Type B pancreatic cell (in vitro differentiated cells): ENCODE measurements around the gene PDLIM5. TPM values are rescaled to one million over a fixed set of nuclear protein-coding genes. Genes with fewer than 3 reads are reported as not detected.
"Not testable (repeated sequence)": the region's sequence is repeated elsewhere in the genome, so short reads cannot be mapped to it uniquely, and the experiment has no call there.

ENCODE experiments used
- DNase-seq: peaks from one replicate; pipeline ENCODE4 v3.0.0; 2021; ENCODE audit warnings: mixed read lengths; ENCODE audit not compliant: unreplicated experiment; ENCODE audit errors: extremely low spot score
- H3K27ac Mint-ChIP-seq: 2 replicates; pipeline ENCODE4 v1.8.0; 2021; ENCODE audit warnings: mild to moderate bottlenecking, mixed read lengths
- H3K27me3 Mint-ChIP-seq: 2 replicates; pipeline ENCODE4 v1.8.0; 2021; ENCODE audit warnings: mixed read lengths
- H3K36me3 Mint-ChIP-seq: 2 replicates; pipeline ENCODE4 v1.8.0; 2021; ENCODE audit warnings: mixed read lengths
- H3K4me1 Mint-ChIP-seq: one replicate; pipeline ENCODE4 v1.8.0; 2021; ENCODE audit warnings: mixed read lengths; ENCODE audit not compliant: unreplicated experiment
- H3K4me3 Mint-ChIP-seq: 2 replicates; pipeline ENCODE4 v1.8.0; 2021; ENCODE audit warnings: mild to moderate bottlenecking, mixed read lengths
- H3K9me3 Mint-ChIP-seq: 2 replicates; pipeline ENCODE4 v1.8.0; 2021; ENCODE audit warnings: mixed read lengths
- CTCF ChIP-seq: fragments of 200-600 bp; sonication (generic); conservative IDR thresholded peaks from 2 replicates; pipeline ENCODE4 v1.5.0; 2021; ENCODE audit warnings: antibody characterized with exemption, mild to moderate bottlenecking
- total RNA-seq: library from RNA; stranded (reverse); gene quantifications from 2 replicates; pipeline ENCODE4 v1.2.1, GENCODE V29; 2021; ENCODE audit warnings: low replicate concordance

Gene PDLIM5
- total RNA-seq, 1 donor from 2014 or later, result 76.7 TPM

GRCh38 chr4:94469221-94469784 lies 17.6 kb downstream of the PDLIM5 start:
- no peak for DNase-seq
- H3K36me3 Mint-ChIP-seq, result peaks cover 20% of the 10 kb centered on the region
- H3K27me3 Mint-ChIP-seq, result no peaks in the 10 kb centered on the region
- peaks cover 24% of the 10 kb centered on the region for H3K4me1 Mint-ChIP-seq
- peaks cover 4% of the 10 kb centered on the region for H3K9me3 Mint-ChIP-seq
- H3K4me3 Mint-ChIP-seq, result no peak overlapping the region
- no peak for TF ChIP-seq CTCF
- H3K27ac Mint-ChIP-seq, result no peak overlapping the region

GRCh38 chr4:94470132-94470531 lies 18.4 kb downstream of the PDLIM5 start:
- H3K27me3 Mint-ChIP-seq, result no peaks in the 10 kb centered on the region
- TF ChIP-seq CTCF, result no peak

GRCh38 chr4:94470782-94471181 lies 19.0 kb downstream of the PDLIM5 start:
- H3K9me3 Mint-ChIP-seq, result not testable (repeated sequence)

More at GRCh38 chr4:94470132-94470531, 18.4 kb downstream of the PDLIM5 start:
- H3K36me3 Mint-ChIP-seq, result peaks cover 20% of the 10 kb centered on the region
- peaks cover 24% of the 10 kb centered on the region for H3K4me1 Mint-ChIP-seq
- no peak overlapping the region for H3K4me3 Mint-ChIP-seq
- no peak overlapping the region for H3K27ac Mint-ChIP-seq
- peaks cover 4% of the 10 kb centered on the region for H3K9me3 Mint-ChIP-seq
- DNase-seq, result no peak

GRCh38 chr4:94472056-94472826 lies 20.5 kb downstream of the PDLIM5 start:
- TF ChIP-seq CTCF, result no peak
- no peak for DNase-seq
- peaks cover 19% of the 10 kb centered on the region for H3K4me1 Mint-ChIP-seq
- H3K4me3 Mint-ChIP-seq, result no peak overlapping the region
- H3K27ac Mint-ChIP-seq, result no peak overlapping the region
- H3K9me3 Mint-ChIP-seq, result peaks cover 4% of the 10 kb centered on the region
- no peaks in the 10 kb centered on the region for H3K27me3 Mint-ChIP-seq
- H3K36me3 Mint-ChIP-seq, result peaks cover 20% of the 10 kb centered on the region

More at GRCh38 chr4:94470782-94471181, 19.0 kb downstream of the PDLIM5 start:
- peaks cover 24% of the 10 kb centered on the region for H3K4me1 Mint-ChIP-seq
- peaks cover 20% of the 10 kb centered on the region for H3K36me3 Mint-ChIP-seq
- H3K27ac Mint-ChIP-seq, H3K27me3 Mint-ChIP-seq, H3K4me3 Mint-ChIP-seq, DNase-seq: not testable (repeated sequence)

- peaks cover 9% of the 10 kb centered on the region for H3K4me1 Mint-ChIP-seq
- no peak overlapping the region for H3K4me3 Mint-ChIP-seq
- H3K27me3 Mint-ChIP-seq, result no peaks in the 10 kb centered on the region
- no peak for DNase-seq
- no peaks in the 10 kb centered on the region for H3K9me3 Mint-ChIP-seq
- no peak for TF ChIP-seq CTCF
- H3K36me3 Mint-ChIP-seq, result peaks cover 14% of the 10 kb centered on the region
- no peak overlapping the region for H3K27ac Mint-ChIP-seq
These were observed 23.3 kb downstream of the PDLIM5 start for GRCh38 chr4:94475050-94475449.

- peaks cover 15% of the 10 kb centered on the region for H3K4me1 Mint-ChIP-seq
- DNase-seq, result no peak
- no peak overlapping the region for H3K27ac Mint-ChIP-seq
- TF ChIP-seq CTCF, result no peak
- no peak overlapping the region for H3K4me3 Mint-ChIP-seq
- H3K27me3 Mint-ChIP-seq, result no peaks in the 10 kb centered on the region
- H3K36me3 Mint-ChIP-seq, result peaks cover 9% of the 10 kb centered on the region
- H3K9me3 Mint-ChIP-seq, result no peaks in the 10 kb centered on the region
These were observed 24.1 kb downstream of the PDLIM5 start for GRCh38 chr4:94475794-94476193.
